Fibroblast of the aortic adventitia (primary cell): Measurements from ENCODE around the gene ANAPC5. TPM values are rescaled to one million over a fixed set of nuclear protein-coding genes. Genes with fewer than 3 reads are reported as not detected.
"Not testable (repeated sequence)": the region's sequence is repeated elsewhere in the genome, so short reads cannot be mapped to it uniquely, and the experiment has no call there.

Experiments used
- DNase-seq: peaks from one replicate; pipeline ENCODE4 v3.0.0-alpha.2; 2010; ENCODE audit warnings: low read depth
- H3K4me3 ChIP-seq: 2 replicates; pipeline ENCODE4 v1.5.1; 2011; ENCODE audit warnings: low read depth, mild to moderate bottlenecking, control low read depth, low read length, moderate library complexity
- total RNA-seq: library from RNA; depleted of rRNA; stranded (reverse); fragments of >200 nt; gene quantifications from 2 replicates; pipeline ENCODE4 v1.2.3, GENCODE V29; 2012; ENCODE audit warnings: low replicate concordance
- TF ChIP-seq, protein P1 (sequence below): IDR thresholded peaks from 2 replicates; pipeline ENCODE4 v1.5.1; 2011; ENCODE audit warnings: mild to moderate bottlenecking, low read length, control low read depth, inconsistent platforms; ENCODE audit not compliant: insufficient read depth

The ANAPC5 gene
- total RNA-seq, 1 donor: 148 TPM

- no peak overlapping the region for H3K4me3 ChIP-seq
- TF ChIP-seq, protein P1, sequence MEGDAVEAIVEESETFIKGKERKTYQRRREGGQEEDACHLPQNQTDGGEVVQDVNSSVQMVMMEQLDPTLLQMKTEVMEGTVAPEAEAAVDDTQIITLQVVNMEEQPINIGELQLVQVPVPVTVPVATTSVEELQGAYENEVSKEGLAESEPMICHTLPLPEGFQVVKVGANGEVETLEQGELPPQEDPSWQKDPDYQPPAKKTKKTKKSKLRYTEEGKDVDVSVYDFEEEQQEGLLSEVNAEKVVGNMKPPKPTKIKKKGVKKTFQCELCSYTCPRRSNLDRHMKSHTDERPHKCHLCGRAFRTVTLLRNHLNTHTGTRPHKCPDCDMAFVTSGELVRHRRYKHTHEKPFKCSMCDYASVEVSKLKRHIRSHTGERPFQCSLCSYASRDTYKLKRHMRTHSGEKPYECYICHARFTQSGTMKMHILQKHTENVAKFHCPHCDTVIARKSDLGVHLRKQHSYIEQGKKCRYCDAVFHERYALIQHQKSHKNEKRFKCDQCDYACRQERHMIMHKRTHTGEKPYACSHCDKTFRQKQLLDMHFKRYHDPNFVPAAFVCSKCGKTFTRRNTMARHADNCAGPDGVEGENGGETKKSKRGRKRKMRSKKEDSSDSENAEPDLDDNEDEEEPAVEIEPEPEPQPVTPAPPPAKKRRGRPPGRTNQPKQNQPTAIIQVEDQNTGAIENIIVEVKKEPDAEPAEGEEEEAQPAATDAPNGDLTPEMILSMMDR: no peak
- DNase-seq: no peak
Measured at GRCh38 chr12:121330195-121330594, 22.0 kb downstream of the ANAPC5 start.

DNA sequence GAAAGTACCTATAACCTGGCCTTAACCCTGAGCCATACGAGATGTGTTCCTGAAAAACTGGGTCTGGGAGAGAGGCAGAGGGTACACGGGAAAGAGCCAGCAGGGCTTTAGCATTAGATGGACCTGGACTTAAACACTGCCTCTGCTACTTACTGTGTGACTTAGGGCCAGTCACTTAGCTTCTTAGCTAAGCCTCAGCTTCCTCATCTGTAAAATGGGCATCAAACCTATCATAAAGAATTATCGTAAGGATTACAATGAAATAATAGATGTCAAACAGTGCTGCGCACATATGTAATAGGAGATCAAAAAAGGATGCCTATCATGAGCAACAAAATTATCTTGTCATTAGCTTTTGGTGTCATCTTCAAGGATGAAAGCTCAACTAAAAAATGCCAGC lies 23.6 kb downstream of the ANAPC5 start:
- no peak overlapping the region for H3K4me3 ChIP-seq
- TF ChIP-seq, protein P1: no peak
- no peak for DNase-seq

DNA sequence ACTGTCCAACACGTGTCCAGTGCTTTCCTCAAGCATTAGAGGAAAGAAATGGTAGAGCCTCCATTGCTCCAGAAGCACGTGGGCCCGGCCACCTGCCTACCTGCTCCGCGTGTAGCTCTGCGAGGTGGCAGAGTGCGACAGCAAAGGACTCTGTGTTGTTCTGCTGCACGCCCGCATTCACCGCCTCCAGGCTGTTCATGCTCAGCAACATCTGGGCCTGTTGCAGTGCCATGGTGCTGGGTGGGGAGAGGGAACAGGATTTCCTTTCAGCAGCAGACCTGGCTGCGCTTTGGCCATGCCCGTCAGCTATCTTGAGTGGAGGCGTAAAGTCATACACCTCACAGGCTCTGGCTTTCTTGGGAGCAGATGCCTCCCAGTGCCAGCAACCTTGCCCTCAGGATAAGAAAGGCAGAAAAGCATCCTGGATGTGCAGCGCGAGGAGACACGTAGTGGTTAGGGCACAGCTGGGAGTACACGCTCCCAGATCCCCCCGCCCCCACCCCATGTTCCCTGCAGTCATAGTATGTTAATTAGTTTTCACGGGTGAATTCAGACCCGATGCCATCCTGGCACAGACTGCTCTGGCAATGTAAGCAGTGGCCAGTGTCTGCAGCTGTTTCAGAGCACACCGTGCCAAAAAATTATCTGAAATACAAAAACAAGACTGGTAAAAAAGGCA lies 25.1 kb downstream of the ANAPC5 start:
- H3K4me3 ChIP-seq: no peak overlapping the region
- DNase-seq: no peak

GRCh38 chr12:121325922-121326396 lies 26.3 kb downstream of the ANAPC5 start:
- TF ChIP-seq, protein P1: no peak
- H3K4me3 ChIP-seq: no peak overlapping the region
- peak; percentile 61 for DNase-seq

More for the DNA sequence above, 25.1 kb downstream of the ANAPC5 start:
- TF ChIP-seq, protein P1: no peak

- TF ChIP-seq, protein P1: no peak
- H3K4me3 ChIP-seq: no peak overlapping the region
- no peak for DNase-seq
Measured at GRCh38 chr12:121323908-121324307, 28.3 kb downstream of the ANAPC5 start.

DNA sequence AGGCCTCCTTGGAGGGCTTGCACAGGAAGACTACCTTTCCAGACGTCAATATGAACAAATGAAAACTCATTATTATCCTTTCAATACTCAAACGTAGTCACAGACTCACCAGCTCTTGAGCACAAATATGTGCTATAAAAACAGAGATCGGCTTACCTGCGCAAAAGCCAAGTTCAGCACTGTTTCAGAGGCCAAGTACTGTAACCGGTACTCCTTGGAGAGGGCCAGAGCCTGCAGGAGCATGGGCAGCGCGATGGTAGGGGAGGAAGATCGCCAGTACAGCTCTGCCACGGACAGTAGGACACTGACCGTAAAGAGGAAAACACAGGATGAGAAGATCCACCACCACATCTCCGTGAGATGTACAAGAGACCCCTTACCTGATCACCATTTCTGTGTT lies 34.1 kb downstream of the ANAPC5 start:
- no peak overlapping the region for H3K4me3 ChIP-seq
- TF ChIP-seq, protein P1: no peak
- DNase-seq: no peak

DNA sequence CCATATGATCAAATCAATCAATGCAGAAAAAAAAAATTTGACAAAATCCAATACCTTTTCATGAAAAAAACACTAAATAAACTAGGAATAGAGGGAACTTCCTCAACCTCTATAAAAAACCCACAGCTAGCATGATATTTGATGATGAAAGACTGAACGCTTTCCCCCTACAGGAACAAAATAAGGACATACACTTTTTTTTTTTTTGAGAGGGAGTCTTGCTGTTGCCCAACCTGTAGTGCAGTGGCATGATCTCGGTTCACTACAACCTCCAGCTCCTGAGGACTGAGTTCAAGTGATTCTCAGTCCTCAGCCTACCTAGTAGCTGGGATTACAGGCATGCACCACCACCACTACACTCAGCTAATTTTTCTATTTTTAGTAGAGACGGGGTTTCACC lies 37.8 kb downstream of the ANAPC5 start:
- TF ChIP-seq, protein P1: no peak
- no peak for DNase-seq
- H3K4me3 ChIP-seq: no peak overlapping the region

GRCh38 chr12:121310231-121310630 lies 42.0 kb downstream of the ANAPC5 start:
- H3K4me3 ChIP-seq, DNase-seq: not testable (repeated sequence)

DNA sequence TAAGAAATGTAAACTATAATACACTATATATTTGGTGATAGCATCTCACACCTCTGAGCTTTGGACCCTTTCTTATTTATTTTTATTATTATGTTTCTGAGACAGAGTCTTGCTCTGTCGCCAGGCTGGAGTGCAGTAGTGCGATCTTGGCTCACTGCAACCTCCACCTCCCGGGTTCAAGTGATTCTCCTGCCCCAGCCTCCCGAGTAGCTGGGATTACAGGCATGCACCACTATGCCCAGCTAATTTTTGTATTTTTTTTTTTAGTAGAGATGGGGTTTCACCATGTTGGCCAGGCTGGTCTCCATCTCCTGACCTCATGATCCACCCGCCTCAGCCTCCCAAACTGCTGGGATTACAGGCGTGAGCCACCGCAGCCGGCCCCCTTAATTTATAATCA lies 44.8 kb downstream of the ANAPC5 start:
- not testable (repeated sequence) for DNase-seq, H3K4me3 ChIP-seq
